ENCODE measurements around the gene SMTN. TPM values are rescaled to one million over a fixed set of nuclear protein-coding genes. Genes with fewer than 3 reads are reported as not detected.

Gene SMTN
- total and polyA plus RNA-seq, 8 donors: 71.0 to 99.7 (median 88.2) TPM

- Histone ChIP-seq H3K27ac (no peak overlapping the region), H3K4me3 (no peak overlapping the region), H3K36me3 (peaks cover 0 to 4% of the 10 kb centered on the region in 2 donors), H3K4me1 (no peaks in the 10 kb centered on the region), H3K27me3 (peaks cover 0 to 16% of the 10 kb centered on the region in 2 donors), H3K9me3 (no peaks in the 10 kb centered on the region)
- DNase-seq: no peak
- intact Hi-C loops (cut with DNase I): no loop called here
- TF ChIP-seq CTCF (IDR thresholded peaks at IDR 0.05): no peak
- no peak for ATAC-seq
Observed at GRCh38 chr22:31138126-31138525, 57.0 kb downstream of the SMTN start.

DNA sequence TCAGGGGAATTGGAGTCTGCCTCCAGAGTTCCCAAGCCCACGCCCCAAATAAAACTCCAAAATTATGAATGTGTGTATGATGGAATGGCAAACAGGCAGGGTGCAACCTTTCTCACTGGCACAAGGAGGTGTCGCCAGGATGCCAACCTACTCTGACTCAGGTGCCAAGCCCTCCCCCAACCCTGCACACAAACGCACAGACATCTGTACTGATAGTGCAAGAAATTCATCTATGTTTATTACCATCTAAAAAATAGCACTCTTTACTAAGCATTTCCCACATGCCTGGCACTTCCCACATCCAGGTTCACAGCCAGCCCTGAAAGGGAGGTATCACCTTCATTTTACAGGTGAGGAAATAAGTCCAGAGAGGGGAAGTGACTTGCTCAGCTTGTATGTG, 57.9 kb downstream of the SMTN start:
- peak overlapping the region in 1 of 2 donors; percentile 35 for H3K4me3 ChIP-seq
- TF ChIP-seq CTCF (IDR thresholded peaks at IDR 0.05): no peak
- ATAC-seq (no peak), DNase-seq (no peak)
- intact Hi-C loops (cut with DNase I): no loop called here
- no peaks in the 10 kb centered on the region for H3K4me1 ChIP-seq
- no peaks in the 10 kb centered on the region for H3K9me3 ChIP-seq
- peaks cover 0 to 3% of the 10 kb centered on the region in 2 donors for H3K36me3 ChIP-seq
- no peak overlapping the region for H3K27ac ChIP-seq
- peaks cover 0 to 16% of the 10 kb centered on the region in 2 donors for H3K27me3 ChIP-seq

DNA sequence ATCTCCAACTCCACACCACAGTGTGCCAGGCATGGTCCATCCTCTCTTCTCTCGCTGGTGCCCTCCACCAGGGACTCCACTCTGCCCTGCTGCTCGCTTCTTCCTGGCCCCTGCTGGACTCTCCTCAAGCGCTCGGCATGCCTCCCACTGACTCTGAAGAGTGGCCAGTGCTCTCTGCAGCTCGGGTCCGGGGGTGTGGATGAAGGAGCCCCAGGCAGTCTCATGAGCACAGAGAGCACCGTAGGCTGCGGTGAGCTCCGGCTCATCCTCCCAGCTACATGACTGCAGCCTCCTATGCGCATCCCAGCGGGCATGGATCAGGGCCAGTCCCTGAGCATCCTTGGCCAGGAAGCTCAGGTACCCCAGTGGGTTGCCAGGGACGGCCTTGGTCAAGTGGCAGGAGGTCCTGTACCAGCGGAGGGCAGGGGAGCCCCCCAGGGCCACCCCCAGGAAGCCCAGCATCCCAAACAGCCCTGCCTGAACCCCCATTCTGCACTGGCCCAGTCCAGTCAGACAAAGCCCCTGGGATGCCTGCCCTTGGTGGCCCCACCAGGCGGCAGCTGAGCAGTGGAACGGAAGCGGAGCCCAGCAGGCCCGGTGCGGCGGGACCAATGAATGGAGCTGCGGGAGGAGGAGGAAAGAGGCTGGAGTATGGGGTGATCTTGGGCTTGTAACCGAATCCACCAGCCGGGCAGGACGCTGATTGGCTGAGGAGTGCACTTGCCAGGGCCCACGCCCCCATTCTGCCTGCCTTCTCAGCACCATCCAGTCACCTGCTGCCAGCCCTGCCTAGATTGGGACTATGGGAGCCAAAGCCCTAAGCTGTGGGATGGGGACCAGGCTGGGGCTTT, 59.0 kb downstream of the SMTN start, which contains the start of gene PLA2G3:
Gene PLA2G3 (minus strand): TSS at position 643 of the 851 bp plus-strand sequence. CDS start 154 bp downstream, at position 489.
- TF ChIP-seq CTCF (IDR thresholded peaks at IDR 0.05): peak in 1 of 2 donors; percentile 13
- Histone ChIP-seq H3K4me1 (no peaks in the 10 kb centered on the region), H3K9me3 (no peaks in the 10 kb centered on the region), H3K4me3 (peak within 1 kb of the TSS; percentile 12 to 35), H3K27me3 (peaks cover 0 to 16% of the 10 kb centered on the region in 2 donors), H3K36me3 (no peaks in the 10 kb centered on the region), H3K27ac (peak within 1 kb of the TSS in 1 of 2 donors; percentile 18)
- DNase-seq (peak in 3 of 4 donors; percentile 56 to 90 (median 80)), ATAC-seq (peak; percentile 96)
- intact Hi-C loops (cut with DNase I): no loop called here

DNA sequence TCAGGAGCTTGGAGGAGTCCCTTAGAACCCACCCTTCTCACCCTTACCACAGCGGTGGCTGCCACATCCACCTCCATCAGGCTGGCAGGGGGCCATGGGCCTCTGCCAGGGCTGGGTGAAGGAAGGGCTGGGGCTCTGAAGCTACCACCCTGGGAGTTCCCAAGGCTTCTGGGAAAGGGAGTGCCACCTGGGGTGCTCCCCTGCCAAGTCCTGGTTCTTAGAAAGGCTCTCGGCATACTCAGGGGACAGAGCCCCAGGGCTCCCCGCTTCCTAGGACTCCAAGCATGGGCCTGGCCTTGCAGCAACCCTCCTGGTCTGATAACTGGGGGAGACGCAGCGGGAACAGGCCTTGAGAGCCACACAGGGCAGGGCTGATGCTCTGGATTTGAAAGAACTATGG, 59.6 kb downstream of the SMTN start:
- peak overlapping the region in 1 of 2 donors; percentile 18 for H3K27ac ChIP-seq
- no peak for TF ChIP-seq CTCF (IDR thresholded peaks at IDR 0.05)
- H3K9me3 ChIP-seq: no peaks in the 10 kb centered on the region

GRCh38 chr22:31141551-31141950, 60.4 kb downstream of the SMTN start:
- Histone ChIP-seq H3K4me1 (no peaks in the 10 kb centered on the region), H3K27ac (no peak overlapping the region), H3K27me3 (peaks cover 0 to 16% of the 10 kb centered on the region in 2 donors), H3K36me3 (no peaks in the 10 kb centered on the region), H3K9me3 (no peaks in the 10 kb centered on the region), H3K4me3 (no peak overlapping the region)
- no peak for ATAC-seq
- no peak for DNase-seq
- intact Hi-C loops (cut with DNase I): no loop called here
- no peak for TF ChIP-seq CTCF (IDR thresholded peaks at IDR 0.05)

More for the DNA sequence above, 59.6 kb downstream of the SMTN start:
- no peaks in the 10 kb centered on the region for H3K36me3 ChIP-seq
- no peak for DNase-seq
- peaks cover 0 to 16% of the 10 kb centered on the region in 2 donors for H3K27me3 ChIP-seq
- intact Hi-C loops (cut with DNase I): no loop called here
- H3K4me3 ChIP-seq: no peak overlapping the region
- peak; percentile 59 for ATAC-seq
- H3K4me1 ChIP-seq: no peaks in the 10 kb centered on the region

Measured in left lung (tissue), 10 donors.